Measurements from ENCODE around the gene ZNF512.
"Not testable (repeated sequence)": the region's sequence is repeated elsewhere in the genome, so short reads cannot be mapped to it uniquely, and the experiment has no call there.

Gene ZNF512

DNA sequence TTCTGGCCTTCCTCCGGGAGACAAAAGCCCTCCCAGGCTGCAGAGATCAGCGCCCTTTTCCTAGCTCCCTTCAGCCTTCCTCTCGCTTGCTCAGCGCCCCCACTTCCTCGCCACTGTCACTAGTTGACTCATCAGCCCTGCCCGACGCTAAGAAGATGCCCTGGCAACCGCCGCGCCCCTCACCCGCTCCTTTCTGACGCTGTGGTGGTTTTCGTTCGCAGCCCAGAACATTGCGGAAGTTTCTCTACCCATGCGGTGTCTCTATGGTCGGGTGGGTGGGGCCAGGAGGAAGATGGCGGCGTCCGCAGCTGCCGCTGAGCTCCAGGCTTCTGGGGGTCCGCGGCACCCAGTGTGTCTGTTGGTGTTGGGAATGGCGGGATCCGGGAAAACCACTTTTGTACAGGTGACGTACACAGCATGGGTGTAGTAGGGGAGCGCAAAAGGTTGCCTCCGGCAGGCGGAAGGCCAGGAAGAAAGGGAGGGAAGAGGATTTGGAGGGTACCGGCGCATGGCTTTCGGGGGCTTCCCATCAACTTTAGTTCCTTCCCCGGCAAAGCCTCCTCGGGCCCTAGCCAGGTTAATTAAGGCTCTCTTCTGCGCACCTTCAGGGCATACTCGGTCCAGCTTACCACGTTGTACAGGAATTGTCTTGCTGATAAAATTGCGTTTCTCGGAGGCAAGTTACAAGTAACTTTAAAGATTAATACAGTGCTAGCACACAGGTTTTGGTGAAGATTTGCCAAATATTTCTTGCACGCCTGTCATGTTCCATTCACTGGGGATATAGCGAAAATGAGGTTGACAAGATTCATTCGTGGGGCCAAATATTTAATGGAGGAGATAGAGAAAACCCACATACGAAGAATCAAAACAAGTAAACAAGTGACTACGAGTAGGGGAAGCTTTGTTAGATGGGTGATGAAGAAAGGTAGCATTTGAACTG, 46.2 kb downstream of the ZNF512 start, which contains the start of the genes CCDC121 and GPN1:
CCDC121 (minus strand) TSS at position 246 of the 943 bp plus-strand sequence. CDS start 1,213 bp downstream, outside the sequence.
GPN1 (plus strand) TSS at position 284 of the 943 bp plus-strand sequence; CDS start at position 293, 9 bp downstream.
- Histone ChIP-seq H3K4me3 (ENCODE audit: low read length in 2 of 2) (peak within 1 kb of the TSS; percentile 74 to 98), H3K18ac (ENCODE audit: low read length) (peak within 1 kb of the TSS; percentile 94), H3K23ac (ENCODE audit: low read depth, low read length, poor library complexity) (peak within 1 kb of the TSS; percentile 97), H4K8ac (ENCODE audit: low read depth, low read length) (no peak within 1 kb of the TSS), H4K91ac (ENCODE audit: low read depth, low read length, poor library complexity) (no peak within 1 kb of the TSS), H3K9ac (ENCODE audit: low read depth, low read length, poor library complexity) (peak within 1 kb of the TSS; percentile 93), H3K4me1 (ENCODE audit: control insufficient read depth in 2 of 2, insufficient read depth in 1 of 2, low read depth in 1 of 2, low read length in 2 of 2) (peaks cover 2 to 4% of the 10 kb centered on the region in 2 donors), H3K4me2 (ENCODE audit: insufficient read depth, low read length, poor library complexity, severe bottlenecking) (peak within 1 kb of the TSS; percentile 66), H3K36me3 (replicated peaks in 1 of 2; ENCODE audit: control insufficient read depth in 2 of 2, insufficient read depth in 2 of 2, low read length in 2 of 2) (peaks cover 4 to 52% of the 10 kb centered on the region in 2 donors), H3K14ac (ENCODE audit: low read length) (no peak within 1 kb of the TSS), H3K79me1 (ENCODE audit: low read depth, low read length) (peaks cover 2% of the 10 kb centered on the region), H2BK120ac (ENCODE audit: low read depth, low read length) (no peak within 1 kb of the TSS), H3K27me3 (ENCODE audit: control insufficient read depth in 3 of 3, insufficient read depth in 3 of 3, low read depth in 1 of 3, low read length in 3 of 3) (no peaks in the 10 kb centered on the region), H2AFZ (ENCODE audit: low read length) (peak within 1 kb of the TSS; percentile 88), H3K27ac (replicated peaks; ENCODE audit: low read length) (peak within 1 kb of the TSS; percentile 22), H3K4ac (ENCODE audit: low read length) (no peak within 1 kb of the TSS), H2BK15ac (ENCODE audit: low read length) (no peak within 1 kb of the TSS), H3K9me3 (replicated peaks in 1 of 2; ENCODE audit: control insufficient read depth in 2 of 2, insufficient read depth in 1 of 2, low read depth in 1 of 2, low read length in 2 of 2) (no peaks in the 10 kb centered on the region), H2AK5ac (ENCODE audit: low read depth, low read length) (no peak within 1 kb of the TSS), H2BK5ac (ENCODE audit: low read length) (no peak within 1 kb of the TSS), H2BK12ac (ENCODE audit: low read length) (no peak within 1 kb of the TSS)
- no CpG with 5 or more reads among the region's 44 CpGs for WGBS, 2 donors (ENCODE audit: extremely low coverage in 2 of 2, insufficient read length in 2 of 2, insufficient replicate concordance in 1 of 2)
- peak; percentile 77 for DNase-seq (ENCODE audit: low spot score)

DNA sequence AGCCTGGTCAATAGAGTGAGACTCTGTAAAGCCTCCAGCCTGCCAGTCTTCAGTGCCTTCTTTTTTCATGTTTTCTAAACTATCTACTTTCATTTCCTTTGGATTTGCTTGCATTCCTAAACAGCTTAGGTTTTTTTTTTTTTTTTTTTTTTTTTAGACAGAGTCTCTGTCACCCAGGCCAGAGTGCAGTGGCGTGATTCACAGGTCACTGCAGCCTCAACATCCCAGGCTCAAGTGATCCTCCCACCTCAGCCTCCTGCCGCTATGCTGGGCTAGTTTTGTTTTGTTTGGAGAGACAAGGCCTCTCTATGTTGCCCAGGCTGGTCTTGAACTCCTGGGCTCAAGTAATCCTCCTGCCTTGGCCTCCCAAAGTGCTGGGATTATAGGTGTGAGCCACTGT, 47.4 kb downstream of the ZNF512 start:
- H3K9ac ChIP-seq (ENCODE audit: low read depth, low read length, poor library complexity); H2AK5ac ChIP-seq (ENCODE audit: low read depth, low read length); H2BK15ac ChIP-seq (ENCODE audit: low read length); H3K4me3 ChIP-seq (ENCODE audit: low read length in 2 of 2); H3K27ac ChIP-seq (replicated peaks; ENCODE audit: low read length); H3K18ac ChIP-seq (ENCODE audit: low read length); H3K79me1 ChIP-seq (ENCODE audit: low read depth, low read length); H2AFZ ChIP-seq (ENCODE audit: low read length); H2BK12ac ChIP-seq (ENCODE audit: low read length); H3K4me1 ChIP-seq (ENCODE audit: control insufficient read depth in 2 of 2, insufficient read depth in 1 of 2, low read depth in 1 of 2, low read length in 2 of 2); H3K27me3 ChIP-seq (ENCODE audit: control insufficient read depth in 3 of 3, insufficient read depth in 3 of 3, low read depth in 1 of 3, low read length in 3 of 3); H2BK5ac ChIP-seq (ENCODE audit: low read length); H3K9me3 ChIP-seq (replicated peaks in 1 of 2; ENCODE audit: control insufficient read depth in 2 of 2, insufficient read depth in 1 of 2, low read depth in 1 of 2, low read length in 2 of 2); H4K91ac ChIP-seq (ENCODE audit: low read depth, low read length, poor library complexity); H3K14ac ChIP-seq (ENCODE audit: low read length); DNase-seq (ENCODE audit: low spot score); H3K4ac ChIP-seq (ENCODE audit: low read length); H4K8ac ChIP-seq (ENCODE audit: low read depth, low read length); H3K4me2 ChIP-seq (ENCODE audit: insufficient read depth, low read length, poor library complexity, severe bottlenecking); H2BK120ac ChIP-seq (ENCODE audit: low read depth, low read length); H3K23ac ChIP-seq (ENCODE audit: low read depth, low read length, poor library complexity): not testable (repeated sequence)
- peaks cover 12 to 52% of the 10 kb centered on the region in 2 donors for H3K36me3 ChIP-seq (replicated peaks in 1 of 2; ENCODE audit: control insufficient read depth in 2 of 2, insufficient read depth in 2 of 2, low read length in 2 of 2)
- no CpG with 5 or more reads among the region's 2 CpGs for WGBS, 2 donors (ENCODE audit: extremely low coverage in 2 of 2, insufficient read length in 2 of 2, insufficient replicate concordance in 1 of 2)

GRCh38 chr2:27634291-27634690, 51.4 kb downstream of the ZNF512 start:
- H3K27me3 ChIP-seq (ENCODE audit: control insufficient read depth in 3 of 3, insufficient read depth in 3 of 3, low read depth in 1 of 3, low read length in 3 of 3) = no peaks in the 10 kb centered on the region
- H3K23ac ChIP-seq (ENCODE audit: low read depth, low read length, poor library complexity) = no peak overlapping the region
- H3K18ac ChIP-seq (ENCODE audit: low read length) = no peak overlapping the region
- no peak for DNase-seq (ENCODE audit: low spot score)
- no peaks in the 10 kb centered on the region for H3K79me1 ChIP-seq (ENCODE audit: low read depth, low read length)
- no peak overlapping the region for H3K27ac ChIP-seq (replicated peaks; ENCODE audit: low read length)
- no peak overlapping the region for H2BK5ac ChIP-seq (ENCODE audit: low read length)
- no peak overlapping the region for H4K8ac ChIP-seq (ENCODE audit: low read depth, low read length)
- H2BK12ac ChIP-seq (ENCODE audit: low read length) = no peak overlapping the region
- H2AFZ ChIP-seq (ENCODE audit: low read length) = no peak overlapping the region
- no peak overlapping the region for H3K4me2 ChIP-seq (ENCODE audit: insufficient read depth, low read length, poor library complexity, severe bottlenecking)
- no CpG with 5 or more reads among the region's 2 CpGs for WGBS, 2 donors (ENCODE audit: extremely low coverage in 2 of 2, insufficient read length in 2 of 2, insufficient replicate concordance in 1 of 2)
- H2BK120ac ChIP-seq (ENCODE audit: low read depth, low read length) = no peak overlapping the region
- H3K9ac ChIP-seq (ENCODE audit: low read depth, low read length, poor library complexity) = no peak overlapping the region
- no peak overlapping the region for H4K91ac ChIP-seq (ENCODE audit: low read depth, low read length, poor library complexity)
- H3K4ac ChIP-seq (ENCODE audit: low read length) = no peak overlapping the region
- H3K4me3 ChIP-seq (ENCODE audit: low read length in 2 of 2) = no peak overlapping the region
- no peak overlapping the region for H2AK5ac ChIP-seq (ENCODE audit: low read depth, low read length)
- no peak overlapping the region for H3K14ac ChIP-seq (ENCODE audit: low read length)
- H3K9me3 ChIP-seq (replicated peaks in 1 of 2; ENCODE audit: control insufficient read depth in 2 of 2, insufficient read depth in 1 of 2, low read depth in 1 of 2, low read length in 2 of 2) = no peaks in the 10 kb centered on the region
- no peak overlapping the region for H2BK15ac ChIP-seq (ENCODE audit: low read length)
- H3K4me1 ChIP-seq (ENCODE audit: control insufficient read depth in 2 of 2, insufficient read depth in 1 of 2, low read depth in 1 of 2, low read length in 2 of 2) = peaks cover 0 to 2% of the 10 kb centered on the region in 2 donors
- peaks cover 20 to 90% of the 10 kb centered on the region in 2 donors for H3K36me3 ChIP-seq (replicated peaks in 1 of 2; ENCODE audit: control insufficient read depth in 2 of 2, insufficient read depth in 2 of 2, low read length in 2 of 2)

DNA sequence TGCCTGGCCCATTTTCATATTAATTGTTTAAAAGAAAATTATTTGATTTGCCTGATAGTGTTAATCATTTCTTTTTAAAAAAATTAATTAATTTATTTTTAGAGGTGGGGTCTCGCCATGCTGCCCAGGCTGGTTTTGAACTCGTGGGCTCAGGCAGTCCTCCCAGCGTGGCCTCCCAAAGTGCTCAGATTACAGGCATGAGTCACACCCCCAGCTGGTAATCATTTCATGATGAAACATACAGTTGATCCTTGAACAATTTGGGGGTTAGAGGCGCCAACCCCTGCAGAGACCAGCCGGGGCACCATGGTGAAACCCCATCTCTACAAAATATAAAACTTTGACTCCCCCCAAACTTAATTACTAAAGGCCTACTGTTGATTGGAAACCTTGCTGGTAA, 53.9 kb downstream of the ZNF512 start:
- H3K36me3 ChIP-seq (replicated peaks in 1 of 2; ENCODE audit: control insufficient read depth in 2 of 2, insufficient read depth in 2 of 2, low read length in 2 of 2) = peaks cover 24 to 100% of the 10 kb centered on the region in 2 donors
- no peak overlapping the region for H3K9ac ChIP-seq (ENCODE audit: low read depth, low read length, poor library complexity)
- no peak overlapping the region for H4K91ac ChIP-seq (ENCODE audit: low read depth, low read length, poor library complexity)
- H4K8ac ChIP-seq (ENCODE audit: low read depth, low read length) = no peak overlapping the region
- H2BK120ac ChIP-seq (ENCODE audit: low read depth, low read length) = no peak overlapping the region
- no peaks in the 10 kb centered on the region for H3K27me3 ChIP-seq (ENCODE audit: control insufficient read depth in 3 of 3, insufficient read depth in 3 of 3, low read depth in 1 of 3, low read length in 3 of 3)
- H3K4ac ChIP-seq (ENCODE audit: low read length) = no peak overlapping the region
- H3K23ac ChIP-seq (ENCODE audit: low read depth, low read length, poor library complexity) = no peak overlapping the region
- H2BK5ac ChIP-seq (ENCODE audit: low read length) = no peak overlapping the region
- no peak overlapping the region for H2AK5ac ChIP-seq (ENCODE audit: low read depth, low read length)
- no peaks in the 10 kb centered on the region for H3K79me1 ChIP-seq (ENCODE audit: low read depth, low read length)
- no peak overlapping the region for H2BK15ac ChIP-seq (ENCODE audit: low read length)
- DNase-seq (ENCODE audit: low spot score) = no peak
- no peak overlapping the region for H2BK12ac ChIP-seq (ENCODE audit: low read length)
- H3K14ac ChIP-seq (ENCODE audit: low read length) = no peak overlapping the region
- no peak overlapping the region for H3K18ac ChIP-seq (ENCODE audit: low read length)
- no peak overlapping the region for H3K27ac ChIP-seq (replicated peaks; ENCODE audit: low read length)
- no peaks in the 10 kb centered on the region for H3K4me1 ChIP-seq (ENCODE audit: control insufficient read depth in 2 of 2, insufficient read depth in 1 of 2, low read depth in 1 of 2, low read length in 2 of 2)
- H3K4me3 ChIP-seq (ENCODE audit: low read length in 2 of 2) = no peak overlapping the region
- WGBS, 2 donors (ENCODE audit: extremely low coverage in 2 of 2, insufficient read length in 2 of 2, insufficient replicate concordance in 1 of 2) = no CpG with 5 or more reads among the region's 5 CpGs
- H3K4me2 ChIP-seq (ENCODE audit: insufficient read depth, low read length, poor library complexity, severe bottlenecking) = no peak overlapping the region
- no peaks in the 10 kb centered on the region for H3K9me3 ChIP-seq (replicated peaks in 1 of 2; ENCODE audit: control insufficient read depth in 2 of 2, insufficient read depth in 1 of 2, low read depth in 1 of 2, low read length in 2 of 2)
- no peak overlapping the region for H2AFZ ChIP-seq (ENCODE audit: low read length)
